ENCODE data around the gene EXOG. TPM values are rescaled to one million over a fixed set of nuclear protein-coding genes. Genes with fewer than 3 reads are reported as not detected.

EXOG gene
- total and polyA plus RNA-seq, 10 of the 15 experiments (the other 5 are each of a cell fraction or from before 2014, with no cell fraction given) = 7.8 to 20.9 (median 19.6) TPM

- no peak overlapping the region for H3K4me2 ChIP-seq (ENCODE audit: control insufficient read depth, insufficient read depth)
- H3K9ac ChIP-seq (ENCODE audit: control insufficient read depth, insufficient read depth, low read length) = no peak overlapping the region
- H4K20me1 ChIP-seq (ENCODE audit: control insufficient read depth, insufficient read depth) = no peaks in the 10 kb centered on the region
- H3K36me3 ChIP-seq (ENCODE audit: control insufficient read depth in 2 of 2, insufficient read depth in 2 of 2, low read length in 1 of 2) = peaks cover 2 to 10% of the 10 kb centered on the region in 2 experiments
- ChIA-PET POLR2A (no interaction called here), RAD21 (ENCODE audit: unreplicated experiment) (interaction anchor here (1.0 to 1.2 kb wide), 2 partner anchors 11 to 14 kb away, joined by 5 to 7 read pairs; partner anchors contain the start of gene EXOG), CTCF (interaction anchor here (1.0 to 8.6 kb wide), 5 partner anchors 9 to 490 kb away, joined by 3 to 120 read pairs (median 4); partner anchors contain the start of gene EXOG), SMC1A (ENCODE audit: uncharacterized antibody, unreplicated experiment) (interaction anchor here (3.1 kb wide), 1 partner anchor 10 kb away, joined by 21 read pairs; no protein-coding TSS in a partner anchor)
- no peaks in the 10 kb centered on the region for H3K27me3 ChIP-seq (replicated peaks in 1 of 2; ENCODE audit: control insufficient read depth in 2 of 2, insufficient read depth in 2 of 2, low read length in 1 of 2)
- H2AFZ ChIP-seq (ENCODE audit: control insufficient read depth, low read depth, low read length) = no peak overlapping the region
- no peak for FAIRE-seq
- BruUV-seq (replicated peaks) = no TSS peak
- H3K79me2 ChIP-seq (ENCODE audit: control insufficient read depth, insufficient read depth, low read length) = no peaks in the 10 kb centered on the region
- no peaks in the 10 kb centered on the region for H3K9me3 ChIP-seq (replicated peaks; ENCODE audit: control insufficient read depth, insufficient read depth, low read length)
- DNase-seq (ENCODE audit: low read depth, low spot score) = no peak
- TF ChIP-seq ZNF687 (IDR thresholded peaks at IDR 0.05) (no peak), GATAD2B (conservative IDR thresholded peaks at IDR 0.05; ENCODE audit: low read depth) (no peak), ZNF217 (IDR thresholded peaks at IDR 0.05) (no peak), KAT2A (conservative IDR thresholded peaks at IDR 0.05; ENCODE audit: control insufficient read depth, low read depth, low read length) (no peak), E4F1 (IDR thresholded peaks at IDR 0.05; ENCODE audit: borderline replicate concordance, partially characterized antibody) (no peak)
- in situ Hi-C loops (cut with MboI) = no loop called here
- no peak for ATAC-seq
- intact Hi-C loops (cut with micrococcal nuclease; ENCODE audit: unreplicated experiment) = no loop called here
- no peak overlapping the region for H3K4me3 ChIP-seq
- H3K27ac ChIP-seq (ENCODE audit: control insufficient read depth, insufficient read depth) = no peak overlapping the region
- H3K4me1 ChIP-seq (ENCODE audit: control insufficient read depth, insufficient read depth, low read length) = peaks cover 3% of the 10 kb centered on the region; the same call in 1 of the 2 replicates
Observed at GRCh38 chr3:38510631-38511030, 14.5 kb downstream of the EXOG start.
